HG02759 (cell line): ENCODE data around the gene GCSAML.
A peak's percentile ranks its signal among the peaks of the same experiment; 100 is the strongest.

ENCODE experiments used
- ATAC-seq: cut with Tn5 transposase; IDR thresholded peaks from one replicate; pipeline ENCODE4 v1.9.1; 2021; ENCODE audit warnings: mild to moderate bottlenecking, moderate library complexity; ENCODE audit not compliant: unreplicated experiment

The GCSAML gene

DNA sequence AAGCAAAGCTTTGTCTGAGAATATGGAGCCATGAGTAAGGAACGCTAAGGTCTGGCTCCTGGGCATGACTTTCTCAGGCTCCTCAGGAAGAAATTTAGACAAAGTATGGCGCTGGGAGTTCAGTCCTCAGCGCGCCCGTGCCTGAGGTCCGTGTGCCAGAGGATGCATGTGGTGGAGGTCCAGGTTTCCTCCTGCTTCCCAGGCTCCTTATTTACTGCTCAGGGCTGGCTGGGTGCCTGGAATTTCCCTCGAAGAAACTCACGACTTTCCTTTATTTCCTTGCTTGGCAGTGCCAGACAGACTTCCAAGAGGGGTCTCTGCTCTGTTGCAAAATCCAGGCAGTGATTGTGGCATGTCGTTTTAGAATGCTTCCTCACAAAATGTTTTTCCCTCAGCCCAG lies 13.3 kb downstream of the GCSAML start:
- no peak for ATAC-seq

DNA sequence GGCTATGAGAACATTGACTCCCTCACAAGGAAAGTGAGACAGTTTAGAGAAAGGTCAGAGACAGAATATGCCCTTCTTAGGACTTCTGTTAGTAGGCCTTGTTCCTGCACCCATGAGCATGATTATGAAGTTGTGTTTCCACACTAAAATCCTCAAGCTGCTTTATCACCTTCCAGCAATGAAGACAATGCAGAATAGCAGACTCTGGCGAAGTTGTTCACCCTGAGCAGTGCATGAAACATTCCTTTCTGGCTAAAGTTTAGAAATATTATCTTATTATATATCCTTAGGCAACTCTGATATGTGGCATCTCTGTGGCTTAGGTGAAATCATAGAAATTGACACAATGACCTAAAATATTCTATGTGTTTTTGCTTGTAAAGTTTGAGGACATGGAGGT lies 25.3 kb downstream of the GCSAML start:
- ATAC-seq: no peak

GRCh38 chr1:247574664-247575063 lies 25.7 kb downstream of the GCSAML start:
- ATAC-seq: no peak

DNA sequence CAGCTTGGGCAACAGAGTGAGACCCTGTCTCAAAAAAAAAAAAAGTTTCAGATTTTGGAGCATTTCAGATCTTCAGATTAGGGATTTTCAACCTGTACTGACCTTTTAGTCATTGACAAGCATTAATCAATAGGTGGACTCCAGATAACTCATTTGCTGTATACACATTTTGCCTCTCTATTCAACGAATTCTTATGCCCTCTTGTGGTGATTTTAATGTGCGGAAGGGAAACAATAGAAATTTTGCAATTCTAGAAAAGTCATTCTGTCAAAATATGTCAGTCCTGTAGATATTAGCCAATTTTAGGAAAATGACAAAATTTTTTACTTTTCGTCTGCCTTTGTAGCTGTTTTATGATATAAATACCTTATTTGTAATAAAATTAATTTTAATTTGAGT lies 27.6 kb downstream of the GCSAML start:
- ATAC-seq: peak; percentile 45

DNA sequence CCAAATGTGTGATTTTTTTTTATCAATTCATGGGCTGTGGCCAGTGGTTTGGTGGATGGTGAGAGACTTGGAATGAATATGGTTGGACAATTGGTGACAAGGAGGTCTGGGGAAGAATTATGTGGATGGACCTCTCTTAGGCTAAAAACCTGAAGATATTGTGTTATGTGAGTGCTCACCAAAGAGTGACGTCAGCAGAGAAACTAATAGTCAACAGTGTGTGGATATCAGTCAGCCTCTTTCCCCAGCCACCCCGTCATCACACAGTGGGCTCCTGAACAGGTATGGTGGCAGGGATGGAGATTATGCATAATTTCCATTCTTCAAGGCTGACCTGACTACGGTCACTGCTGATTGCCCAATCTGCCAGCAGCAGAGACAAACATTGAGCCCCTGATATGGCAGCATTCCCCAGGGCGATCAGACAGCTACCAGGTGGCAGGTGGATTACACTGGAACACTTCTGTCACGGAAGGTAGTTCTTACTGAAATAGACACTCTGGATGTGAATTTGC lies 30.1 kb downstream of the GCSAML start:
- ATAC-seq: no peak

DNA sequence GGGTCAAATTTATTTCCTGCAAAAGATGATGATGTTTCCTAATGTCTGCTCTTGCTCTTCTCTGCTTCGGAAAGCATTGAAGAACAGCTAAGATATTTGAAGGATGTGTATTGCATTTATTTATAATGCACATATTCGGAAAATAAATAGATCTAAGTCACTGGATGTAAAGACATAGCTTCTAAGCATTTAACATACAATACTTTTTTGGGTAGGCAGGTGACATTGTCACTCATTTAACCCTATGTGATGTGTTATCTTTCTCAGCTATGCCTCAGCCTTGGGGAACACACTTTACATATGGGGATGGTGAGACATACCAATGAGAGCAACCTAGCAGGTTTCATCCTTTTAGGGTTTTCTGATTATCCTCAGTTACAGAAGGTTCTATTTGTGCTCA lies 39.1 kb downstream of the GCSAML start, which contains the start of gene OR2G2:
TSS of gene OR2G2 (plus strand) at position 301 of the 400 bp plus-strand sequence. CDS start at position 301, 0 bp downstream.
- ATAC-seq: no peak

GRCh38 chr1:247605286-247605685 lies 56.4 kb downstream of the GCSAML start, which contains the start of gene OR2G3:
TSS of gene OR2G3 (plus strand) at chr1:247605586. CDS start at chr1:247605586, 0 bp downstream.
- ATAC-seq: no peak

DNA sequence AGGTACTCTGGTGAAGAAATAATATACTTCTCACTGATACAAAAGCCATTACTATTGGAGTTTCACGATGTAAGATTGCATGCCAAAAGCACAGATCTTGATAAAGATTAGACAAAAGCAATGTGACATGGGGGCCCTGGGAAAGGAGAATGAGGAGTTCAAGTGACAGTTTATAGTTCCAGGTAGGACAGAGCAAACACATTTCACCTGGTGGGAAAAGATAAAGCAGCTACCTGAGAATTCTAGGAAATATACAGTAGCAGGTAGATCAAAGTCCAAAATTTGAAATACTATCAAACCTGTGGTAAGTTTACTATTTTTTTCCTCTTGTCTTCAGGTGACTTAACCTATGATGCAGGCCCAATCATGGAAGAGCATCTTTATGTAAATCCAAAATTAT lies 64.5 kb downstream of the GCSAML start:
- no peak for ATAC-seq

GRCh38 chr1:247614625-247615024 lies 65.7 kb downstream of the GCSAML start:
- no peak for ATAC-seq
